NCI-H1417 treated with DMSO at 0.1 percent for 48 hours (cell line): Measurements from ENCODE around the gene EEF1AKMT3.
"Not testable (repeated sequence)": the region's sequence is repeated elsewhere in the genome, so short reads cannot be mapped to it uniquely, and the experiment has no call there.

Source experiments
- DNase-seq: peaks from one replicate; lab custom pipeline; 2025; lab: John Stamatoyannopoulos, UW

Gene EEF1AKMT3

DNA sequence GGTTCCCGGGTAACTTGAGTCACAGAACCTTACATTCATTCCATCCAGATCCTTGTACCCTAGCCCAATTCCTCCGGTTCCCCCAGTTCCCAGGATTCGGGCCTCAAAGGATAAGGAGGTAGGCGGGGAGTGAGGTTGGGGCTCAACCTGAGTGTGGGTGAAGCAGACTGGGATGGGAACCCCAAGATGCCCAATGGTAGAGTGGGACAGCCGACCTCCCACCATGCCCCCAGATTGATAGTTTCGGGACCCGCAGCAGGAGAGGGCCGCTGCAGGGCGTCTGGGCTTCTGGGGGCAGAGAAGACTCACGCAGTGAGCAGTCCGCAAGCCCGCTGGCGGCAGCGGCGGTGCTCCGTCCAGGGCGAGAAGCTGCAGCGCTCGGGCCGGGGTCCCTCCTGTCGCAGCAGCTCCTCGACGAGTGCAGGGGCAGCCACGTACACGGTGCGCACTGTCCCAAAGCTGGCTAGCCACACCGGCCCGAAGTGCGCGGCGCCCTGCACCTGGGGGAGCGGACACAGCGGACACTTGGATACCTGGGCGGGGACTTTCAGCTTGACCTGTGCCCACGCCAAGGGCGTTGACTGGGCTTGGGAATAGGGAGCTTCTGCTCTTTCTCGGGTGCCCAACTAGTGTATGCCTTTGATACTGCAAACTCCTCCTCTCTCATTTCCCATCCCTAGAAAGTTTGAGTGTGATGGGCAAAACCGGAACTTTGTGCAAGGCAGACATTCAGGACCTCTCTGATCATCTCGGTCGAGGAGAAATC is 6.5 kb upstream of the EEF1AKMT3 start:
- DNase-seq, result no peak

DNA sequence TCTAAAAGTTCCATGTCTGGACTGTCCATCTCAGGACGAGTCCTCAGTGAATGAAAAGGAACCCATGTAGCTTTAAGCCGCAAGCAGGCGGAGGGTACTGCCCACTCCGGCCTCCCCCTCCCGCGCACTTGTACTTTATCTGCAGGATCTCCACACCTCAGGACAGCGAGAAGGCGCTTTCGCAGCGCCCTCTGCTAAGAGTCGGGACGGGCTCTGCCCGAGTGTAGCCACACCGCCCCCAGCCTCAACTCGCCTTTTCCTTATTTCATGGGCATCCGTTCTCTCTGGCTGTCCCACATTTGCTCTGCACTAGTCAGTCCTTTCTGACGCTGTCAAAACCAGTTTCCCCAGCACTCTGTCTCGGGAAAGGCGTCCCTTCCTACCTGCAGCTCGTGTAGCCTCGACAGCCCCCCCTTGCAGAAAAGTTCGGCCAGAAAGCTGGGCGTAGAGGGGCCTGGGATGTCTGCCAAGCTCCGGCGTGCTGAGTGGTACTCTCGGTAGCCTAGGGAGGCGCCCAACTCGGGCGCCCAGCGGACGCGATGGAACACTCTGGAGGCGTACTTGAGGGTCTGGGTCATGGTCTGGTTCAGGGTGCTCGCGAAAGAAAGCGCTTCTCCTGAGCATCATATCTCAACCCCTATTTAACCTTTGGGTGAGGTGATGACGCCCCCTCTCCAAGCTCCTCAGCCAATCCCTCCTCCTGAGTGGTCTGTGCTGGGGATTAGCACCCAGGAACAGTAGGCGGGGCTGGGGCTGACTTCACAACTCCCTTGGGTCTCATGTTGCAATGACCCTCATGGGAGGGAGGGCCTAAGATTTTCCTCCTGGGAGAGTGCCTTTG is 5.7 kb upstream of the EEF1AKMT3 start, which contains the start of gene CYP27B1:
Gene CYP27B1, minus strand, starts transcription at position 615 of the 841 bp plus-strand sequence. Its CDS starts 37 bp downstream, at position 578.
- DNase-seq, result no peak

DNA sequence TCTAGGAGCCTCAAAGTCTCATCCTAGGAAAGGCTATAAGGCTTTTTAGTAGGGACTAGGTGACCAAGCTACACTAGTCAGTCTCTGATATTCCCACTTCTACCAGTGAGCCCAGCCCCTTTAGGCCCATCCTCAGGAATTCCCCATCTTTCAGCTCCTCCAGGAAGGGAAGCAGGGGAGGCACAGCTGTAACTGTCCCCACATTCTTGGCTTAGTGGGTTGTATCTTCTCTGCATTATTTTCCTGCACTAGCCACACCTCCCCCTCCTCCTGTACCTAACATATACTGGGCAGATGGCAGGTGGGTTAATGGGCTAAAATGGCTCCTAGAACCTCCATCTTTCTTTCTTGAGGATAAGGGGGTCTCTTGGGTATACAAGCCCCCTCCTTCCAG is 5.1 kb upstream of the EEF1AKMT3 start:
- no peak for DNase-seq

DNA sequence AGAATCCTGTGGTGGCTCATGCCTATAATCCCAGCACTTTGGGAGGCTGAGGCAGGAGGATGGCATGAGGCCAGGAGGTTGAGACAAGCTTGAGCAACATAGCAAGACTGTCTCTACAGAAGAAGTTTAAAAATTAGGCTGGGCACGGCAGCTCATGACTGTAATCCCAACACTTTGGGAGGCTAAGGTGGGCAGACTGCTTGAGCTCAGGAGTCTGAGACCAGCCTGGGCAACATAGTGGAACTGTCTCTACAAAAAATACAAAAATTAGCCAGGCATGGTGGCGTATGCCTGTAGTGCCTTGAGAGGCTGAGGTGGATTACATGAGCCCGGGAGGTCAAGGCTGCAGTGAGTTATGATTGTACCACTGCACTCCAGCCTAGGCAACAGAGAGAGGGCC is 4.5 kb upstream of the EEF1AKMT3 start:
- DNase-seq, result no peak

DNA sequence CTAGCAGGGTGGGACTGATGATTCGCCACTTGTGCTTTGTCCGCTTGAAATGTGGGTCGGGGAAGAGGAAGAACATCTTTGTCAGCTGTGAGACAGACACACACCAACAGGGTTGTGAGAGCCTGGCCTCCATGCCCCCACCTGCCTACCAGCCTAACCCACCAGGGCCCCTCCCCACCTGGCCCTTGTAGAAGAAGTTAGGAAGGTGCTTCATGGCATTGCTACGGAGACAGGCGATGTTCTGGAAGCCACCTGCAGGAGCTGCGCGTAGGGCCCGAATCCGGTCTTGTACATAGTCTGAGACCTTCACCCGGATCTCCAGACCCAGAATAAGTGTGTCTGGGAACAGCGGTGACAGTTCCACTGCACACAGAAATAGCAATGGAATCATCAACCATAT is 2.8 kb upstream of the EEF1AKMT3 start:
- no peak for DNase-seq

DNA sequence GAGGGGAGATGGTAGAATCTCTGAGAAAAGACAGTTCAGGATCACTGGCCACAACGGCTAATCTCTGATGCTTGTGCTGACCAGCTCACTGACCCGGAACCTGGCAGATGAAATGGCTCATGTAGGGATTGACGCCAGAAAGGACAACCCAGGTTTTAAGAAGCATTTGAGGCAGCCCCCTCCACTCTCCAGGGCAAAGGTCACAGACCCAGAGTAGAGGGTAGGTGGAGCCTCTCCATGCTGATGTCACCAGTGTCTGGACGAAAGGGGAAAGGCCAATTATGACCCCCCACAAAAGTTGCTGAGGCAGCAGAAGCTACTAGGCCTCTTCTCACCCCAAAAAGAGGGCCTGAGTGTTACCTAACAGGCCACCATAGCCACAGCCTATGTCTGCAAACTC is 1.7 kb upstream of the EEF1AKMT3 start:
- DNase-seq, result no peak

DNA sequence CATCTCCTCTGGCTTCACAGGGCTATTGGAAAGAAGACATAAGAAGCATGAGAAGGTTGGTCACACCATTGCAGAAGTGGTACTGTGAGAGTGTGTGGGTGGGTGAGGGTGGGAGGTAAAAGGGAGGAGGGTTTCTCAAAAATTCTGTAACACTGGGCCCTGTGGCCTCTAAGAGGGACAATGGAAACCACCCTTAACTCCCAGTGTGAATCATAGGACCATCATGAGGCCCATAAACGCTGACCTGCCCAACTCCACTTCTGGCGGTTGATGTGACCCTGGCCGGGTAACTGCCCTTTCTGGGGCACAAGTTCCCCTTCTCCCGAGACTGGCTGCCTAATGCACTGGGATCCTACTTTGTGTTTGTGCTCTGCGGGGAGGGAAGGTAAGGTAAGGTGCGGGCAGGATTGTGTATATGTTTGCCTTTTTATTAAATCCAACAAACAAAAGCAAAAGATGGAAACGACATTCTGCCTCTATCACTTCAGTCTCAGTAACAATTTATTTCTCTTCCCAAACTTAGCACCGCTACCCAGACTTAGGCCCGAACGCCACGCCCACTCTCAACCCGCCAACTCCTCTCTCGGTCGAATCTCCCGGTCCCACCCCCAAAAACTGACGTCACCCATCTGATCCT is 1.1 kb upstream of the EEF1AKMT3 start:
- no peak for DNase-seq

DNA sequence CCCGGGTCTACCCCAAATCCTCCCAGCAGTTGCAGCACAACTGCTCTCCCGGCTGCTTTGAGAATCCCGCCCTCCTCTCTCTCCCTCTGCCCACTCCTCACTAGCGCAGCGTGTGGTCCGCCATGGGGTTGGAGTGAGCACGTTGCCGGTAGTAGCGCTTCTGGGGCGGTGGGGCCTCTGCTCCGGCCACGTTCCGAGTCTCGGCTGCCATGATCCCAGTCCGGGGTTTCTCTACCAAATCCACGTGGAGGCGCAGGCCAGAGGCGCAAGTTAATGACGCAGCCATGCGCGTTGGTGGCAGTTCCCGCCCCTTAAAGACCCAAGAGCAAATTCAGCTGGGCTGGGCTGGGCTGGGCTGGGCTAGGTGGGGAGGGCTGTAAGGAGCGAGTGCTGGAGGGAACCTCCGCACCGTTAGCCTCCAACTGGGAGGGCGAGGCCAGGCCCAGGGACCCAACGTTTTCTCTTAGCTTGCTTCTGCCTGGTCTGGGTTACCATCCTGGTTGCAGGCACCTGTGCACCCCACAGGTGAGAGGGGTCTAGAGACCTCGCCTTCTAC is 463 bp upstream of the EEF1AKMT3 start, which contains the start of gene METTL1:
Gene METTL1, minus strand, starts transcription at position 233 of the 556 bp plus-strand sequence. Its CDS starts 22 bp downstream, at position 211.
- peak; percentile 84 for DNase-seq

DNA sequence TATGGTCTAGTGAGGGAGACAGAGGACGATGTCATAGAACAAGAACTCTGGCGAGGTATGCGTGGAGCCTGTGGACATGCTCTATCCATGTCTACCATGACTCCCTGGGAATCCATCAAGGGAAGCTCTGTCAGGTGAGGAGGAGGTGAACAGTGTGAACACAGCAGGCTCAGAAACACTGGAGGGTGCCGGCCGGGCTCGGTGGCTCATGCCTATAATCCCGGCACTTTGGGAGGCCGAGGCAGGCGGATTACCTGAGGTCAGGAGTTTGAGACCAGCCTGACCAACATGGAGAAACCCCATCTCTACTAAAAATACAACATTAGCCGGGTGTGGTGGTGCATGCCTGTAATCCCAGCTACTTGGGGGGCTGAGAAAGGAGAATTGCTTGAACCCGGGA is 2.2 kb downstream of the EEF1AKMT3 start:
- not testable (repeated sequence) for DNase-seq

DNA sequence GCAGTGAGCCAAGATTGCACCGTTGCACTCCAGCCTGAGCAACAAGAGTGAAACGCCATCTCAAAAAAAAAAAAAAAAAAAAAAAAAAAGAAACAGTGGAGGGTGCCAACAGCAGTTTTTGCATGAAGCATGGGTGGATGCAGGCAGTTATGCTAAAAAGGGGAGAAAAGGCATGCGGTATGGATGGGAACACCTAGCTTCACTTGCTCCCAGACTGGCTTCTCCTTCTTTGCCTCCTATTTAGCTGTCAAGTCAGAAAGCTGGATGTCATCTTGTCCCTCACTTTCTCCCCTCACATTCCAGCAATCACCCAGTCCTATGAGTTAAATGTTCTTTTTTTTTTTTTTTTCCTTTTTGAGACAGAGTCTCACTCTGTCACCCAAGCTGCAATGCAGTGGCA is 2.6 kb downstream of the EEF1AKMT3 start:
- DNase-seq, result no peak

DNA sequence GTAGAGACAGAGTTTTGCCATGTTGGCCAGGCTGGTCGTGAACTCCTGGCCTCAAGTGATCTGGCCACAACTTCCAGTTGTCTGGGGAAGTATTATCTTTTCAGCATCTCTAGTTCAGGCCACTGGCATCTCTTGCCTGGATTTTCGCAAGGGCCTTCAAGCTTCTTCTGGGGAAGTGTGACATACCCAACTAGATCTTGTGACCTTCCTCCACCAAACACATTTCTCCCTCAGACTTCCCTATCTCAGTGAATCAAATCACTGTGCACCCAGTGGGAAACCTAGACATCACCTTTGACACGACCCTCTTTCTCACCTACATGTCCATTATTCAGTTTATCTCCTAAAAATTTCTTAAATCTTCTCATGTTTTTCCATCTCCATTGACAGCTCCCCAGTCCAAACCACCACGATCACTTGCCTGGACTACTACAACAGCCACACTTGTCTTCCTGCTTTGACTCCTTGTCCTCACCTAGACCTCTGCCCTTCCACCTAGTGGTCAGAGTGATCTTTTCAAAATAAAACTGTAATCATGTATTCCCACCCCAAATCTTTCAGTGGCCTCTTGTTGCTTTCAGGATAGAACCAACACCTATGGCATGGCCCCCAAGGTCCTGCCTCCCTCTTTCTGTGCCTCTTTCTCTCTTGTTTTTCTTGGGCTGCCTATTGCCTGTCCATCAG is 3.3 kb downstream of the EEF1AKMT3 start:
- no peak for DNase-seq

DNA sequence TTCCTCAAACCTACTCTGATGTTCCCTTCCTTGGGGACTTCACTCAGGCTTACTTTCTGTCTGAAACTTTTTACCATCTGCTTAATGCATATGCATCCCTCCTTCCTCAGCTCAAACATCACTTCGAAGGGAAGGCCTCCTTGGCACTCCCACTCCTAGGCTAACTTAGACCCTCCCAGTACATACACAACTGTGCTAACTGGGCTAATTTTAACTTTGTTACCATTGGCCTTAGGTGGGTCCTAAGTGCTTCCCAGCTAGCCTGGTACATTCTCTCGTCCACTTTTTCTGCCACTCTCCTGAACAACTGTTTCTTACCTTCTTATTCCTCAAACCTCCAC is 3.8 kb downstream of the EEF1AKMT3 start:
- no peak for DNase-seq

DNA sequence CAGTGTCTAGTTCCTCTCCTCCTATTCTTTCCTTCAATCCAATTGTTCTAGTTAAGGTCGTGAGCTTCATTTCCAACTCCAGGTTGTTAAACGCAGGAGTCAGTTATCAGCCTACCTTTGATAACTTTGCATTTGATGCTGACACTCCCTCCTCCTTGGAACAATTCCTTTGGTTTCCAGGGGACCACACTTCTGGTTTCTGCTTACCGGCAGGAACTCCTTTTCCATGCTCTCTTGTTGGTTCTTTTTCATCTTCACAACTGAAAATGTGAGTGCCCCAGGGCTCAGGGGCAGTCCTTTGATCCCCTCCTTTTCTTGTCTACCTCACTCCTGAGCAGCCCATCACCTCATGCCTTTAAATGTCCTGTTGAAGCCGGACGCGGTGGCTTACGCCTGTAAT is 5.0 kb downstream of the EEF1AKMT3 start:
- no peak for DNase-seq

DNA sequence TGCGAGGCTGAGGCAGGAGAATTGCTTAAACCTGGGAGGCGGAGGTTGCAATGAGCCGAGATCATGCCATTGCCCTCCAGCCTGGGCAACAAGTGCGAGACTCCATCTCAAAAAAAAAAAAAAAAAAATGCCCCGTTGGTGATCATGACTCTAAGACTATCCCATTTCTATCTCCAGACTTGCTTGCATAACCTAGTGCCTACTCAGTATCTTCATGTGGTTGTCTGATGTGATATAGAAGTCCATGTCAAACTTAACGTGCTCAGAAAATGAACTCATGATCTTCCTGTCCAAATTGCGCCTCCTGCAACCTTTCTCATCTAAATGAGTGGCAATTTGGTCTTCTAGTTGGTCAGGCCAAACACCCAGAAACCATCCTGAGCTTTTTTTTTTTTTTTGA is 5.5 kb downstream of the EEF1AKMT3 start:
- DNase-seq, result no peak

DNA sequence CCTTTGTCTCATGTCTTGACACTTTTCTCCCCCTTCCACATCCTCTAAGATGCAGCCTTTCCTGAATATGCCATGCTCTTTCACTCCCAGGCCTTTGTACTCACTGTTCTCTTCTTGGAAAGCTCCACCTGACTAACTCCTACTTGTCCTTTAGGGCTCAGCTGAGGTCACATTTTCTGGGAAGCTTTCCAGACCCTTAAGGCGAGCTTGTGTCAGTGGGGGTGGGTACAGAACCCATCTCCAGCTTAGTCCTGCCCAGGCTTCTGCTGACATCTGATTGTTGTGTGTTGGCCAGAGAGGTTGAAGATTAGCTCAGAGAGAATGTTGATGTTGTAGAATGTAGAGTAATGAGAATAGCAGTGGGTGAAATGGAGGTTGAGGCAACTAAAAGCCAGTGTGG is 7.3 kb downstream of the EEF1AKMT3 start:
- no peak for DNase-seq

DNA sequence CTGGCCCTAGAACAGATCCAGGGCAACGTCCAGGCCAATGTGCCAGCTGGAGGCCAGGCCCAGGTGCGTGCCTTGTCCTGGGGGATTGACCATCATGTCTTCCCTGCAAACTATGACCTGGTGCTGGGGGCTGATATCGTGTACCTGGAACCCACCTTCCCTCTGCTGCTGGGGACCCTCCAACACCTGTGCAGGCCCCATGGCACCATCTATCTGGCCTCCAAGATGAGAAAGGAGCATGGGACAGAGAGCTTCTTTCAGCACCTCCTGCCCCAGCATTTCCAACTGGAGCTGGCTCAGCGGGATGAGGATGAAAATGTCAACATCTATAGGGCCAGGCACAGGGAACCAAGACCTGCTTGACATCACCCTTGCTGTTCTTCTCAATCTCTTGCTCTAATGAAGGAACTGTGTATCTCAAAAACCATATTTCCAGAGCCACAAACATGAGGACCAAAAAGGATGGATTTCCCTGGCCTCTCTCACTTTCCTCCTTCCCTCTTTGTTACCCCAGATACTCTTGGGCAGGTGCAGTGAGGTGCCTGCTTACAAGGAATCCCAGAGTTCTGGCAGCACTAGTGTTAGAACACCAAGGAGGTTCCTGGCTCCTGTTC is 8.0 kb downstream of the EEF1AKMT3 start:
- no peak for DNase-seq

DNA sequence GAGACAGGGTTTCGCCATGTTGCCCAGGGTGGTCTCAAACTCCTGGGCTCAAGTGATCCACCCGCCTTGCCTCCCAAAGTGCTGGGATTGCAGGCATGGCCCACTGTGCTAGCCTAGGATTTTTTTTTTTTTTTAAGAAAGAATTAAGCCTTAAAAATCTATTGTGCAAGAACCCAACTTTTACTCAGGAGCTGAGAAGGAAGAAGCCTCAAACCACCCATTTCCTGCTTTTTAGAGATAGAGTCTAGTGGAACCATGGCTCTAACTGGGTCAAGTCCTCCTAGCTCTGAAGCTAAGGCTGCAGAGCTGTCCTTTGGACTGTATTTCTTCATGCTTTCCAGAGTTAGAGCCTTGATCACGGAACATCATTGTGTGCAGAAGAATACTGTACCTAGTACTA is 8.8 kb downstream of the EEF1AKMT3 start:
- DNase-seq, result no peak

DNA sequence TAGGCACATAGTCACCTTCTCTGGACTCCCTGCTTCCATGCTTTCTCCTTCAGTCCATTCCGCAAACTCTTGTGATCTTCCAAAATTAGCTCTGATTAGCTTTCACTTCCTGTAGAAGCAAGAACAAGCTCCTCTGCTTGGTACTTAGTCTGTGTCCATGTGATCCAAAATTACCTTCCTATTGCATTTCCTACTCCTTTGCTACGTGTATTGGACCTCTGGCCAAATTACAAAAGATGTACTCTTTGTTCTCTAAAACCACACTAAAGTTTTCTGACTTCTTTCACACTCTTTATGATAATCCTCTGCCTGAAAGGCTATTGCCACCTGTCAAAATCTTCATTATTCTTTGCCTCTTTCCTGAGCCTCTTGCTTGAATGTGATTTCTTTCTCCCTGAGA is 9.4 kb downstream of the EEF1AKMT3 start:
- DNase-seq, result no peak

DNA sequence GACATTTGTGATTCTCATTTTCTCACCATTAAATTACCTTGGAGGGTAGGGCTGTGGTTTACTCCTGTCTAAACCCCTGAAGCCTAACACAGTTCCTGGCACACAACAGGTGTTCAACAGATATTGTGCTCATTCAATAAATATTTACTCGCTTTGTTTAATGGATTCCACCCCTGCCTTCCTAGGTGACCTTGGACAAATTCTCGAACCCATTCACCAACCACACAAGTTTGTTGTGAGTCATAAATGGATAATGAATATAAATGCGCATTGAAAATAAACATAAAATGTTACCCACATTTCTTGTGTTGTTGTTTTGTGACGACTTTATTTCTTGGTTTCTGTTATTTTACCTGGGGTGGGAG is 9.8 kb downstream of the EEF1AKMT3 start:
- DNase-seq, result no peak

DNA sequence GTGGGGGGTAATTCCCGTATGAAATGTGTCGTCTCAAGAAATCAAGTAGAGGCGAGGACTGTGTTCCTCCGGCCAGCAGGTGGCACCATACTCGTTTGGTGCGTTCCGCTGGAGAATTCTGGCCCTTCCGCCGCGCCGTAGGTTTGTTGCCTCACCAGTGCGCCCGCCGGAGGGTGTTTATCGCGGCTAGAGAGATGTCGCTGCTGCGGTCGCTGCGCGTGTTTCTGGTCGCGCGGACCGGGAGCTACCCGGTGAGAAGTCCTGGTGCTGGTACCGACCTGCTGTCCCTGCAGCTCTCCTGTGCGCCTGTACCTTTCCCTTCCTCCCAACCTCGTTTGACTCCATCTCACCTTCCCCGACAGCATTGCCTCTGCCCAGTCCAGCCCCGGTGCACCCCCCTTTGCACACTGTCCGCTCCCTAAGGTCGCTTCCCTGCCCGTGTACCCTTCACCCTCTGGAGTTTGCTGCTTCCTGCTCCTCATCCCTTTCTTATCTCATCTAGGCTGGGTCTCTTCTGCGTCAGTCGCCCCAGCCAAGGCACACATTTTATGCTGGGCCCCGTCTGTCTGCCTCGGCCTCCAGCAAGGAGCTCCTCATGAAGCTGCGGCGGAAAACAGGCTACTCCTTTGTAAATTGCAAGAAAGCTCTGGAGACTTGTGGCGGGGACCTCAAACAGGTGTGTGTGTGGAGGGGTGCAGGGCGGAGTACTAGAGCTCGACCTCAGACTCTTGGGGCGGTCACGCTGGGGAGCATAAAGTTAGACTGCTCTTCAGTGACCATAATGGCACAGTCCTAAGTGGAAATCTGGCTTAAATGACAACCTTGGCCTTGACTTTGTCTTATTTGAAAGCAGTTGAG is 10.4 kb downstream of the EEF1AKMT3 start, which contains the start of gene TSFM:
Gene TSFM, plus strand, starts transcription at position 180 of the 858 bp plus-strand sequence. Its CDS starts 15 bp downstream, at position 195.
- DNase-seq, result peak; percentile 69

DNA sequence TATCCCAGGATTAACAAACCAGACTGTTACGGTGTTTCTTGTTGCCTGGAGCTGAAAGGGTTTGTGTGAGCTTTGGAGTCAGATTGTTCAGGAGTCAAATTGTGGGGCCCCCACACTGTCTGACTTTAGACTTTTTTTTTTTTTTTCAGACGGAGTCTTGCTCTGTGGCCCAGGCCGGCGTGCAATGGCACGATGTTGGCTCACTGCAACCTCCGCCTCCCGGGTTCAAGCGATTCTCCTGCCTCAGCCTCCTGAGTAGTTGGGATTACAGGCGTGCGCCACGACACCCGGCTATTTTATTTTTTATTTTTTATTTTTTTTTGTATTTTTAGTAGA is 11.0 kb downstream of the EEF1AKMT3 start:
- DNase-seq, result no peak
